ENCODE results near the gene KY. TPM values are rescaled to one million over a fixed set of nuclear protein-coding genes. Genes with fewer than 3 reads are reported as not detected.

Gene KY
- total RNA-seq, 1 experiment from 2014 or later, result not detected

DNA sequence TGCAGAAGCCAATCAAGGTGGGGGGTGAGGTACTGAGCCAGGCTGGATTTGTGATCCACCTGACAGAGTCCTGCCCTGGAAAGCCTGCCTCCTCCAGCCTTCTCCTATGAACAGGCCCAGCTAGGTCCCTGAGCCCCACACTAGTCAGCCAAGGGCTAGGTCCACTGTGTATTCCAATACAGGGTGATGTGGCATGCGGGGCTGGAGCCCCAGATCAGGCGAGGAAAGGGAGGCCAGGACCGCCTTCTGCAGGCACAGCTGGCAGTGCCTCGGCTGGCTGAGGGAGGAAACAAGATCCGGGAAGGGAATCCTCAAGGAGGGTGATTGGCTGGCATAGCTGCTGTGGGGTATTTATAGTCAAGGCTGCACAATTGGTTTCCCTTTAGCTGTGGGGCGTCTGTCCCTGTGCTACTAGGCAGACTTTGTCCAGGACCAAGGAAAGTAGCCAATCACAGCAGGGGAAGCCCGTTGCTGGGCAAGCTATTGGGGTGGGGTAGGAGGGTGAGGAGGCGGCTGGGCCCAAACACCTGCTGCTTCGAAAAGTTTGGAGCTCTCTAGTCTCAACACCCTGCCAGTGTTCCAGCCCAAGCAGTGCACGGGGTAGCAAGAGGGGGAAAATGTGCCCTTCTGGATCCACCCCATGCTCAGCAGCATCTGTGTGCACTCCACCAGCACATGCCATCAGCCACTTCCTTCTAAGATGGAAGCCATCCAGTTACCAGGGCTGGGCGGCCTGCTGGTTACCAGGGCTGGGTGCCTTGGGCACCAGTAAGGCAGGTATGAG, 5.9 kb downstream of the KY start:
- DNase-seq (ENCODE audit: low spot score), result no peak

DNA sequence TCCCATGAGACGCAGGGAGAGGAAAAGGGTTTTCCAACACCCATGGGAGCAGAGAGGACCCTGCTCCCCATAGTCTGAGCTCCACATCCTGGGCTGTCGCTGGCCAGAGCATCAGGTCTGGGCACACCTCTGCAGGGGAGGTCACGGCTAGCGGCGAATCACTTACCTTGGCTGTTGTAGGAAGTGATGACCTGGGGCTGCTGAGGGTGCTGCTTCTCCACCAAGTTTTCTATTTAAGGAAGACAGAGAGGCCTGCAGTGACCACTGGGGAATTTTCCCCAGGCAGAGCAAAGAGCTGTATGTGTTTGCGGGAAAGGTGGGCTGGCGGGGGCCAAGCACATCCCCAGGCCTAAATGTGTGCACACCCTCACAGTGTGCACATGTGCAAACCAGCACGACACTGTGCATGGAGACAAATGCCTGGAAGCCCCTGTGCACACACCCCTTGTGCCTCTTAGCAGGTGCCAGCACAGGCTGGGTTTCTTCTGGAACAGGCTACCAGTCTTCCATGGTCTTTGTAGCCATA, 7.6 kb downstream of the KY start:
- no peak for DNase-seq (ENCODE audit: low spot score)

GRCh38 chr3:134642445-134643149, 8.2 kb downstream of the KY start:
- DNase-seq (ENCODE audit: low spot score), result no peak

DNA sequence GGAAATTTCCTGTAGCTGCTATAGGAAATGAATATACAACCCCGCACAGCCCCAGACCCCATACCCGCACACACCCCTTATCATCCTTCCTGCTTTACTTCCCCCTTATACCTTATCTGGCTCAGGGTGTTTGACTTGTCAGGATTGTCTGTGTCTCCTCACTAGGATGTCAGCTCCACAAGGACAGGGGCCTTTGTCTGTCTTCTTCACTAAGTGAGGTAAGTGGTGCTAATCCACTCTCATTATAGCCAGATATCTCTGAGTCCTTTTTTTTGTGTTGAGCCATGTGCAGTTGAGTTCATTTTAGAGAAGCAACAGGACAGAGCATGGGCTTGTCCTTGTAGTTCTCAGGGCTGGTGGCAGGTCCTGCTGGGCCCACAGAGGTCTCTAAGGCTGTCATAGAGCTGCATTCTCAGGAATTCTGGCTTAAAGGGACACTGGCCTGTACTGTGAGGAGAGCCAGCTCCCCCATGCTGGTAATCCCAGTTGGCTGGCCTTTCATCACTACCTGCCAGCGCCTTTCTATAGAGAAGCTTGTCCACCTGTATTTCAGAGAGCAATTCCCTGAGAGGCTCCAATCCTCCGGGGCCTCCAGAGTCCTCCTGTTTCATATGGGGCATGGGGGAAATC, 9.0 kb downstream of the KY start:
- no peak for DNase-seq (ENCODE audit: low spot score)

- DNase-seq (ENCODE audit: low spot score), result no peak
Measured at GRCh38 chr3:134640872-134641470, 9.9 kb downstream of the KY start.

GRCh38 chr3:134640378-134640777, 10.4 kb downstream of the KY start:
- DNase-seq (ENCODE audit: low spot score), result no peak

DNA sequence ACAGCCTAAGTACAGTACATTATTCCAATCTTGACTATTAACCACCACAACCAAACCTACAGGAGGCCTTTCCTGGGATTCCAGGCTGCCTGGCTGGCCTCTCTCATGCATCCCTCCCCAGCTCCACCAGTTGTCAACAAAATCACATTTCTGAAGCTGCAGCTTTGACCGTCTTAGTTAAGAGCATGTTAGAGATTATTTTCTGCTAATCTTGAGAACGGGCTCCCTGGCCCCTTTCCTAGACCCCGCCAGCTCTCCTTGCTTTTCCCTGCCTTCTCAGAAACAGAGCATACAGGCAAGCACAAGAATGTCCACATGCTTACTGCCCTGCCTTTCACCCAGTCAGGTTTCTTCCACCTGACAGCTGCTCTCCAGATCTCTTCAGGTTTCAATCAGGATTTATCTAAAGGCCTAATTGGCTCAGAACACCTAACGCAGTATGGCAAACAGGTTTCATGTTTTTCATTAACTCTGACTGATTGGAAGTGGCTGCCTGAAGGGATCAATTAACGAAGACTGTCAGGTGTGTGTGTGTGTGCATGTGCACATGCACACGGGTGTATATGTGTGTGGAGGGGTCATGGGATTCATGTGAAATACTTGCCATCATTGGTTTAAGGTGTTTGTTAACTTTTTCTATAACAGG, 12.3 kb downstream of the KY start:
- no peak for DNase-seq (ENCODE audit: low spot score)

DNA sequence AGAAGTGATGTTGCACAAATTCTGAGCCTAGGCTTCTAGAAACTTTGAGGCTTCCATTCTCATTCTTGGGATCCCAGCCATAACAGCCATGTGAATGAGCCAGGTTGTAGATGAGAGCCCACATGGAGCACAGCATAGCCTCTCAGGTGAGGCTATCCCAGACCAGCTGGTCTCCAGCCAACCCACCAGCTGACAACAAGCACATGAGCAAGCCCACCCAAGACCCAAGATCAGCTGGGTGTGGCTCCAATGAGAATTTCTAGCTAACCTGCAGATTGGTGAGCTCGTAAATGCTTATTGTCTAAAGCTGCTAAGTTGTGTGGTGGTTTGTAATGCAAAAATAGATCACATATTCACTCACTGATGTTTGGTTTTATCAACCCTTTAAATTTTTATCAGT, 14.4 kb downstream of the KY start:
- no peak for DNase-seq (ENCODE audit: low spot score)

DNA sequence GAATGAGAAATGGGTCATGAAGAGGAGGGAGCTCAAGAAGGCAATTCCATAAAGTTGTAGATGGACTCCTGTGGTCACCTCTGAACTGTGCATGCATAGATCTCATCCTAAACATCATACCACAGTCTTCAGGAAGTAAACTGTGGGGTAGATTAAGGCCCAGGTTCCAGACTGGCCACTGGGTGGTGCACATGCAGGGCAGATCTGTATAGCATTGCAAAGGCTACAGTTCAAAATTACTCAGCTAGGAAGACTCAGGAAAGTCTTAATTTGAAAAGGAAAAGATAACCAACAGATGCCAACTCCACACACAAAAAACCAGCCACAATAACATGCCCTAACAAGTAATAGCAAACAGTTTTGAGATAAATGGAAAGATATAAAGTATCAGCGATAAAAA, 20.3 kb downstream of the KY start:
- DNase-seq (ENCODE audit: low spot score), result no peak

DNA sequence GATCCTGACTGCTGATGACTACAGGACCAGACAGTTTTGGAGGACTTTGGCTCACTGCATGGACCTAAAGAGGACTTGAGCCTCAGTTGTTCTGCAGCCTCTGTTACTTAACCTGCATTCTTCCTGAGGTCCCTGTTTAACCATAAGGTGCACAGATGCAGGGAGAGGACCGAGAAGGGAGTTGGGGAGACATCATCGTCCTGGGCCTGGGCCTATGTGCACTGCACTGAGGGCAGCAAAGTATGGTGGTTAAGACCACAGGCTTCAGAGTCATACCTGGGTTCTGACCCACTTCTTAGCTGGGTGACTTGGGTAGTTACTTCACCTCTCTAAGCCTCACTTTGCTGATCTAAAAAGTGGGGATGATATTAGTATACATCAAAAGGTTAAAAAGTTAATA, 21.9 kb downstream of the KY start:
- DNase-seq (ENCODE audit: low spot score), result no peak

- DNase-seq (ENCODE audit: low spot score), result peak; percentile 22
Measured at GRCh38 chr3:134627831-134628230, 23.0 kb downstream of the KY start.

DNA sequence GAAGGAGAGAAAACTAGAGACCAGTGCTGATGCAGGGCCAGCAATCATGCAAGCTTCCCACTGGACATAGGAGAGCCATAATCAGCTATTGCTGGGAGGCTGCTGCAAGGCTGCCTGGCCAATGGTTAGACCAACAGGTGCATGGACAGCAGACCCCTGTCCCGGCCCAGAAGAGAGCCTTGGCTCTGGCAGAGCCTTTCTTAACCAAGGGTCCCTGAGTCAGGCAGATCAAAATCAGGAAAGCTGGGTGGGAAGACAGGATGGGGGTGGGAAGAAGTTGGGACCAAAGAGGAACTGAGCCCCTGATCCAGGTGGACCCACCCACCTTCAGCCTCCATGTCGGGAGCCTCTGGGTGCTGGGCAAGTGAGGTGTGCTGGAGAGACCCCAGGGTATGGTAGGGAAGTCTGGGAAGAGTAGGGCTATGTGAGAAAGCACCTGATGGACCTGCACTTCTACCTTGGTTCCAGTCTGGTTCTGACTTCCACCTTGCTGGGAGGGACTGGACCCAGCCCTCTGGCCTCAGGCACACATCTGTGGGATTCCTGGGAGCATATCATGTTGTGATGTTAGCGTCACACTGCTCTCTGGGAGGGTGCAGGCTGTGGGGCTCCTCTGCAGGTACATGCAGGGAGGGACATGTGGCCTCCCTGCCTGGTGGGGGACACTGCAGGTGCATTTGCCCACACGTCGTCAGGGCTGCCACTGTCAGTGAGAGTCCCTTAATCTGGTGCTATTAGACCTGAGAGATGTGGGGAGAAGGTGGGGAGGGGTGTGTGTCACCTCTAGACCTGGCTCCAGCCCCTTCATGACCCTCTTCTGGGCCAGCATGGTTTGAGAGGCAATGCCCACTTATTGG, 24.7 kb downstream of the KY start:
- no peak for DNase-seq (ENCODE audit: low spot score)

DNA sequence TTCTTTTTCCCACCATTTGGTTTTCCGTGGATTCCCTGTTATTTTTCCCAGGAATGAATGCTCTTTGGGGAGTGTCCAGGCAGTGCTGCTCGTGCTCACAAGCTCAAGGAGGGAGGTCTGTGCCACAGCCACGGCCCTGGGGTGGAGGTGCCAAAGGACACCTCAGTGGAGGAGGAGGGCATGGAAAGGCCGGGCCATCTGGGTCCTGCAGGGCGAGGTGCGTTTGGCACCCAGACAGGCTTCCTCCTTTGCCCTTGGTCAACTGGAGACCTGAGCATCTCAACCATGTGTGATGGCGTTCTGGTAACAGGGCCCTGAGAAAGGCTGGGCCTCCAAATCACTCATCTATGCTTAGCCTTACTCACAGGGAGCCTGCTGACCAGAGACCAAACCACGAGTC, 25.4 kb downstream of the KY start:
- DNase-seq (ENCODE audit: low spot score), result no peak

GRCh38 chr3:134624537-134625287, 26.1 kb downstream of the KY start:
- DNase-seq (ENCODE audit: low spot score), result no peak

DNA sequence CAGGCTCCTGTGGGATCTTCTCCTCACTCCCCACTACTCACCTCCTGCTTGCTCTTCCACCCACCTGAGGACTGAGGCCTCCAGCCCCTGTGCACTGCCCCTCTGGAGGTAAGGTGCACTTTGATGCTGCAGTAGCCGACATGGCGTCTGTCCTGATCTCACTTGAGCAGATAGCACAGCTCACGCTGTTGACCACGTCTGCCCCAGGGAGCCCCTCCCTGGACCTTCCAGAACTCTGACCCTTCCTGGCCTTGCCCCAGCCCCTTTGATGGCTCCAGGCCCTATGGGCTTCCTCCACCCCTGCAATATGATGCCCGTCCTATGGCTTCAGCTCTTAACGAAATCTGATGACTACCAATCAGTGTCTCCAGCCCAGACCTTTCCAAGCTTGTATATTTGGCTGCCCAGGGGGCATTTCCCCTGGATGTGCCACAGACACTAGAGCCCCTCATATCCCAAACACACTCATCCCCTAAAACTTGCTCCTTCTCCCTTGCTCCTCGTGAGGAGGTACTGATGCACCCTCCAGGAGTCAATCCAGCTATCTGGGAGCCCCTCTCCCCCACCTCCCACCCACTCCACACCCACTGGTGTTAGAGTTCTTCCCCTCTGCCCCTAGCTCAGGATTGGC, 27.1 kb downstream of the KY start:
- DNase-seq (ENCODE audit: low spot score), result no peak

DNA sequence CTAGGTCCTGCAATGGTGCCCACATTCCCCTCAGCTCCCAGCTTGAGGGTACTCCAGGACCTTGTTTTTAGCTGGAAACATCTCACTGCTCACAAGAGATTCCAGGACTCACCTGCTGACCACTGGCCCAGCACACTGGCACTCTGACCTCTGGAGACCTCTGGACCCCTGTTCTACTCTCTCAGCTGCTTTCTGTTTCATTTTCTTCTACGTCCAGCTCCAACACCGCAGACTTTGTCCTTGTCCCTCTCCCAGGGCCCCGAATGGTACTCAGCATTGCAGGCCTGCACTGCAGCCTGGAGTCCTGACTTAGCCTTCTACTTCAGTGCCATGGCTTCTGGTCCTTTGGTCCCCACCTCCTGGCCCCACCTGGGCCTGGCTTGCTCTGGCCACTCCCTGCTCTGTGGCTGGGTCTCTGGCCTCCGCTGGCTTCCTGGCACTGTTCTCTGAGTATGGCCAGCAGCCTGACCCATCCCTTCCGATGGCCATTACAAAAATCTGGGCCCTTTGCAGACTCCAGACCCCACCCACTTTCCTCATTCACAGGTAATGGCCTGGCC, 27.9 kb downstream of the KY start:
- no peak for DNase-seq (ENCODE audit: low spot score)

DNA sequence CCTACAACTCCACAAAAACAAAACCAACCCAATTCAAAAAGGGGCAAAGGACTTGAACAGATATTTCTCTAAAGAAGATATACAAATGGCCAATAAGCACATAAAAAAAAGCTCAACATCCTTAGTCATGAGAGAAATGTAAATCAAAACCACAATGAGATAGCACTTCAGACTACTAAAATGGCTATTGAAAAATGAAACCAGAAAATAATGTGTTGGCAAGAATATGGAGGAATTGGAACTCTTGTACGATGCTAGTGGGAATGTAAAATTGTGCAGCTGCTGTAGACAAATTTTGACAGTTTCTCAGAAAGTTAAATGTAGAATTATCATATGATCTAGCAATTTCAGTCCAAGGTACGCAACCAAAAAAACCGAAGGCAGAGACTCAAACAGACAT, 29.0 kb downstream of the KY start:
- DNase-seq (ENCODE audit: low spot score), result no peak

GRCh38 chr3:134620476-134621115, 30.2 kb downstream of the KY start:
- no peak for DNase-seq (ENCODE audit: low spot score)

Data from A172 (cell line).